Activated CD4-positive, alpha-beta memory T cell treated with anti-CD3 and anti-CD28 coated beads for 36 hours (primary cell): ENCODE measurements around the gene PSMG3. TPM values are rescaled to one million over a fixed set of nuclear protein-coding genes. Genes with fewer than 3 reads are reported as not detected.

Experiments used
- CTCF ChIA-PET: fragments of 350-600 bp; sonication (Branson Sonifier 250); formaldehyde crosslinking; loops from one replicate; lab custom pipeline; 2021; ENCODE audit warnings: antibody characterized with exemption, inconsistent platforms; lab: Charles Lee
- POLR2A ChIA-PET: fragments of 350-600 bp; sonication (Branson Sonifier 250); formaldehyde crosslinking; loops from one replicate; lab custom pipeline; 2021; ENCODE audit warnings: antibody characterized with exemption; lab: Charles Lee
- DNase-seq: peaks from one replicate; pipeline ENCODE4 v3.0.0-alpha.2; 2020
- H3K27ac Mint-ChIP-seq: one replicate; pipeline ENCODE4 v1.8.0; 2021; ENCODE audit warnings: mixed read lengths
- H3K27me3 Mint-ChIP-seq: one replicate; pipeline ENCODE4 v1.8.0; 2021; ENCODE audit warnings: mixed read lengths
- H3K36me3 Mint-ChIP-seq: one replicate; pipeline ENCODE4 v1.8.0; 2021; ENCODE audit warnings: mixed read lengths
- H3K4me1 Mint-ChIP-seq: one replicate; pipeline ENCODE4 v1.8.0; 2021; ENCODE audit warnings: low read depth, mixed read lengths
- H3K4me3 Mint-ChIP-seq: one replicate; pipeline ENCODE4 v1.8.0; 2021; ENCODE audit warnings: mild to moderate bottlenecking, mixed read lengths
- H3K9me3 Mint-ChIP-seq: one replicate; pipeline ENCODE4 v1.8.0; 2021; ENCODE audit warnings: mixed read lengths
- intact Hi-C: fragments of 100-400 bp; cut with micrococcal nuclease; formaldehyde crosslinking; loops from one replicate; pipeline ENCODE4 v1.15.1; 2023
- total RNA-seq, 2 experiments: library from RNA; stranded (reverse); gene quantifications; one replicate each; pipeline ENCODE4 v1.2.3, GENCODE V29; 2021

Gene PSMG3
- total RNA-seq, 2 experiments from 2014 or later, result 48.1 to 55.0 TPM

- H3K4me1 Mint-ChIP-seq, result no peaks in the 10 kb centered on the region
- CTCF ChIA-PET, result no interaction called here
- H3K4me3 Mint-ChIP-seq, result no peak overlapping the region
- H3K27me3 Mint-ChIP-seq, result peaks cover 11% of the 10 kb centered on the region
- POLR2A ChIA-PET, result no interaction called here
- H3K36me3 Mint-ChIP-seq, result no peaks in the 10 kb centered on the region
- H3K27ac Mint-ChIP-seq, result no peak overlapping the region
- H3K9me3 Mint-ChIP-seq, result peaks cover under 1% of the 10 kb centered on the region
- no peak for DNase-seq
- intact Hi-C loops, result no loop called here
These were observed 33.8 kb upstream of the PSMG3 start for GRCh38 chr7:1603346-1604225.

GRCh38 chr7:1602386-1602785 is 32.6 kb upstream of the PSMG3 start:
- H3K27me3 Mint-ChIP-seq, result peaks cover 5% of the 10 kb centered on the region
- no peaks in the 10 kb centered on the region for H3K36me3 Mint-ChIP-seq
- no peak for DNase-seq
- H3K4me3 Mint-ChIP-seq, result no peak overlapping the region
- H3K9me3 Mint-ChIP-seq, result peaks cover 2% of the 10 kb centered on the region
- ChIA-PET CTCF (no interaction called here), POLR2A (no interaction called here)
- no peaks in the 10 kb centered on the region for H3K4me1 Mint-ChIP-seq
- intact Hi-C loops, result no loop called here
- H3K27ac Mint-ChIP-seq, result no peak overlapping the region

- no peaks in the 10 kb centered on the region for H3K36me3 Mint-ChIP-seq
- DNase-seq, result no peak
- peaks cover 5% of the 10 kb centered on the region for H3K27me3 Mint-ChIP-seq
- H3K4me1 Mint-ChIP-seq, result no peaks in the 10 kb centered on the region
- intact Hi-C loops, result no loop called here
- ChIA-PET CTCF (no interaction called here), POLR2A (no interaction called here)
- H3K4me3 Mint-ChIP-seq, result no peak overlapping the region
- H3K27ac Mint-ChIP-seq, result no peak overlapping the region
- peaks cover 2% of the 10 kb centered on the region for H3K9me3 Mint-ChIP-seq
These were observed 32.1 kb upstream of the PSMG3 start for GRCh38 chr7:1601956-1602355.

- Mint-ChIP-seq H3K9me3 (peaks cover 2% of the 10 kb centered on the region), H3K36me3 (no peaks in the 10 kb centered on the region), H3K27ac (no peak overlapping the region), H3K4me3 (no peak overlapping the region), H3K4me1 (no peaks in the 10 kb centered on the region), H3K27me3 (peaks cover 8% of the 10 kb centered on the region)
- ChIA-PET CTCF (no interaction called here), POLR2A (no interaction called here)
- intact Hi-C loops, result no loop called here
- no peak for DNase-seq
These were observed 30.0 kb upstream of the PSMG3 start for GRCh38 chr7:1599640-1600395.

GRCh38 chr7:1598961-1599639 is 29.3 kb upstream of the PSMG3 start:
- CTCF ChIA-PET, result no interaction called here
- POLR2A ChIA-PET, result no interaction called here
- intact Hi-C loops, result no loop called here
- Mint-ChIP-seq H3K4me1 (no peaks in the 10 kb centered on the region), H3K9me3 (peaks cover 2% of the 10 kb centered on the region), H3K4me3 (no peak overlapping the region), H3K27me3 (peaks cover 8% of the 10 kb centered on the region), H3K27ac (no peak overlapping the region), H3K36me3 (no peaks in the 10 kb centered on the region)
- no peak for DNase-seq

- H3K27me3 Mint-ChIP-seq, result peaks cover 11% of the 10 kb centered on the region
- POLR2A ChIA-PET, result no interaction called here
- no peak for DNase-seq
- H3K36me3 Mint-ChIP-seq, result no peaks in the 10 kb centered on the region
- H3K4me3 Mint-ChIP-seq, result no peak overlapping the region
- no peak overlapping the region for H3K27ac Mint-ChIP-seq
- no peaks in the 10 kb centered on the region for H3K4me1 Mint-ChIP-seq
- intact Hi-C loops, result no loop called here
- CTCF ChIA-PET, result no interaction called here
- peaks cover 2% of the 10 kb centered on the region for H3K9me3 Mint-ChIP-seq
These were observed 28.5 kb upstream of the PSMG3 start for GRCh38 chr7:1598286-1598685.

- Mint-ChIP-seq H3K4me1 (peaks cover 5% of the 10 kb centered on the region), H3K27ac (no peak overlapping the region), H3K4me3 (no peak overlapping the region), H3K27me3 (peaks cover 16% of the 10 kb centered on the region), H3K36me3 (no peaks in the 10 kb centered on the region), H3K9me3 (peaks cover 2% of the 10 kb centered on the region)
- ChIA-PET CTCF (no interaction called here), POLR2A (no interaction called here)
- intact Hi-C loops, result no loop called here
- DNase-seq, result no peak
These were observed 28.0 kb upstream of the PSMG3 start for GRCh38 chr7:1597791-1598190.

- no peaks in the 10 kb centered on the region for H3K36me3 Mint-ChIP-seq
- H3K4me1 Mint-ChIP-seq, result peaks cover 11% of the 10 kb centered on the region
- no peak overlapping the region for H3K27ac Mint-ChIP-seq
- no peak overlapping the region for H3K4me3 Mint-ChIP-seq
- peaks cover 21% of the 10 kb centered on the region for H3K27me3 Mint-ChIP-seq
- ChIA-PET CTCF (no interaction called here), POLR2A (no interaction called here)
- H3K9me3 Mint-ChIP-seq, result peaks cover 2% of the 10 kb centered on the region
- intact Hi-C loops, result no loop called here
- no peak for DNase-seq
These were observed 27.4 kb upstream of the PSMG3 start for GRCh38 chr7:1597066-1597760.

GRCh38 chr7:1596181-1597043 is 26.6 kb upstream of the PSMG3 start:
- peaks cover 2% of the 10 kb centered on the region for H3K9me3 Mint-ChIP-seq
- intact Hi-C loops, result no loop called here
- peaks cover 28% of the 10 kb centered on the region for H3K27me3 Mint-ChIP-seq
- DNase-seq, result no peak
- H3K4me1 Mint-ChIP-seq, result peaks cover 17% of the 10 kb centered on the region
- no peak overlapping the region for H3K4me3 Mint-ChIP-seq
- POLR2A ChIA-PET, result no interaction called here
- CTCF ChIA-PET, result no interaction called here
- H3K36me3 Mint-ChIP-seq, result no peaks in the 10 kb centered on the region
- H3K27ac Mint-ChIP-seq, result no peak overlapping the region

- CTCF ChIA-PET, result interaction anchor here (0.7 kb wide), 1 partner anchor 752 kb away, joined by 3 read pairs; no protein-coding TSS in a partner anchor
- no peak for DNase-seq
- H3K27ac Mint-ChIP-seq, result no peak overlapping the region
- H3K27me3 Mint-ChIP-seq, result peaks cover 36% of the 10 kb centered on the region
- peaks cover 2% of the 10 kb centered on the region for H3K9me3 Mint-ChIP-seq
- no peaks in the 10 kb centered on the region for H3K36me3 Mint-ChIP-seq
- H3K4me3 Mint-ChIP-seq, result no peak overlapping the region
- POLR2A ChIA-PET, result no interaction called here
- intact Hi-C loops, result no loop called here
- H3K4me1 Mint-ChIP-seq, result peaks cover 21% of the 10 kb centered on the region
These were observed 25.8 kb upstream of the PSMG3 start for GRCh38 chr7:1595636-1596035.

- Mint-ChIP-seq H3K4me3 (no peak overlapping the region), H3K9me3 (peaks cover 2% of the 10 kb centered on the region), H3K27me3 (peaks cover 38% of the 10 kb centered on the region), H3K36me3 (no peaks in the 10 kb centered on the region), H3K4me1 (peaks cover 21% of the 10 kb centered on the region), H3K27ac (no peak overlapping the region)
- POLR2A ChIA-PET, result no interaction called here
- intact Hi-C loops, result no loop called here
- CTCF ChIA-PET, result interaction anchor here (0.7 kb wide), 1 partner anchor 753 kb away, joined by 3 read pairs; no protein-coding TSS in a partner anchor
- DNase-seq, result no peak
These were observed 25.2 kb upstream of the PSMG3 start for GRCh38 chr7:1595027-1595426.
